HEK293 (cell line): Measurements from ENCODE around the gene NFATC1.

Experiments used
- CTCF ChIA-PET: fragments of 350-600 bp; formaldehyde crosslinking; extraction: SDS; loops from one replicate; lab custom pipeline; 2021; ENCODE audit warnings: antibody characterized with exemption; lab: Yijun Ruan, JAX
- POLR2A ChIA-PET: fragments of 300-600 bp; formaldehyde crosslinking; extraction: SDS; loops from one replicate; lab custom pipeline; 2020; ENCODE audit warnings: antibody characterized with exemption, inconsistent platforms; lab: Yijun Ruan, JAX
- H3K27ac ChIP-seq: fragments of 200-500 bp; sonication (Bioruptor generic); 2 replicates; pipeline ENCODE4 v1.5.1; 2014; ENCODE audit warnings: low read depth, low read length, control low read depth, inconsistent platforms; ENCODE audit errors: extremely low read depth
- H3K36me3 ChIP-seq, 2 experiments: fragments of 200-500 bp in 1 of 2; sonication (Bioruptor generic) in 1 of 2; 1 replicate in 1 of 2; 2 replicates in 1 of 2; pipeline ENCODE4 v1.5.1; 2014 to 2017; ENCODE audit warnings: inconsistent platforms in 2 of 2, low read length in 2 of 2; ENCODE audit not compliant: control insufficient read depth in 2 of 2, insufficient read depth in 1 of 2
- H3K4me1 ChIP-seq: fragments of 200-500 bp; sonication (Bioruptor generic); 2 replicates; pipeline ENCODE4 v1.5.1; 2014; ENCODE audit warnings: mild to moderate bottlenecking, low read length, inconsistent platforms; ENCODE audit not compliant: control insufficient read depth, insufficient read depth
- H3K4me3 ChIP-seq: 2 replicates; pipeline ENCODE4 v1.5.1; 2011; ENCODE audit warnings: low read depth, mild to moderate bottlenecking, control low read depth, low read length, moderate library complexity
- H3K9me3 ChIP-seq: fragments of 200-500 bp; sonication (Bioruptor generic); 2 replicates; pipeline ENCODE4 v1.5.1; 2014; ENCODE audit warnings: low read depth, low read length, inconsistent platforms; ENCODE audit not compliant: control insufficient read depth, insufficient read depth
- GFI1B ChIP-seq: fragments of 450-650 bp; formaldehyde crosslinking; IDR thresholded peaks from 2 replicates; pipeline ENCODE4 v1.5.1; 2016; ENCODE audit warnings: missing biosample characterization, missing genetic modification characterization
- GLIS1 ChIP-seq: fragments of 450-650 bp; formaldehyde crosslinking; IDR thresholded peaks from 2 replicates; pipeline ENCODE4 v1.5.1; 2016; ENCODE audit warnings: missing biosample characterization, missing genetic modification characterization
- HOXD13 ChIP-seq: sonication (generic); formaldehyde crosslinking; IDR thresholded peaks from 2 replicates; pipeline ENCODE4 v1.8.0; 2022; ENCODE audit warnings: missing genetic modification reagents, borderline replicate concordance
- KLF1 ChIP-seq: fragments of 450-650 bp; formaldehyde crosslinking; IDR thresholded peaks from 2 replicates; pipeline ENCODE4 v1.5.1; 2016; ENCODE audit warnings: missing biosample characterization, missing genetic modification characterization
- KLF9 ChIP-seq: fragments of 450-650 bp; formaldehyde crosslinking; IDR thresholded peaks from 2 replicates; pipeline ENCODE4 v1.5.1; 2016; ENCODE audit warnings: missing biosample characterization, missing genetic modification characterization, low read depth
- RBAK ChIP-seq: fragments of 450-650 bp; formaldehyde crosslinking; IDR thresholded peaks from 2 replicates; pipeline ENCODE4 v1.5.1; 2016; ENCODE audit warnings: missing biosample characterization, missing genetic modification characterization
- SP7 ChIP-seq: fragments of 450-650 bp; formaldehyde crosslinking; IDR thresholded peaks from 2 replicates; pipeline ENCODE4 v1.5.1; 2016; ENCODE audit warnings: missing biosample characterization, missing genetic modification characterization
- YY2 ChIP-seq: fragments of 450-650 bp; formaldehyde crosslinking; IDR thresholded peaks from 2 replicates; pipeline ENCODE4 v1.5.1; 2016; ENCODE audit warnings: missing biosample characterization, missing genetic modification characterization
- ZBTB10 ChIP-seq: fragments of 450-650 bp; formaldehyde crosslinking; IDR thresholded peaks from 2 replicates; pipeline ENCODE4 v1.5.1; 2016; ENCODE audit warnings: missing biosample characterization, missing genetic modification characterization
- ZFP3 ChIP-seq: fragments of 450-650 bp; formaldehyde crosslinking; IDR thresholded peaks from 2 replicates; pipeline ENCODE4 v1.5.1; 2016; ENCODE audit warnings: low read depth, missing biosample characterization, missing genetic modification characterization
- ZFP41 ChIP-seq: fragments of 450-650 bp; formaldehyde crosslinking; IDR thresholded peaks from 2 replicates; pipeline ENCODE4 v1.5.1; 2016; ENCODE audit warnings: missing biosample characterization, missing genetic modification characterization, borderline replicate concordance
- ZNF10 ChIP-seq: fragments of 450-650 bp; formaldehyde crosslinking; IDR thresholded peaks from 2 replicates; pipeline ENCODE4 v1.5.1; 2017; ENCODE audit warnings: missing biosample characterization, missing genetic modification characterization
- ZNF132 ChIP-seq: fragments of 450-650 bp; formaldehyde crosslinking; IDR thresholded peaks from 2 replicates; pipeline ENCODE4 v1.5.1; 2017; ENCODE audit warnings: missing biosample characterization, missing genetic modification characterization, borderline replicate concordance
- ZNF354C ChIP-seq: fragments of 450-650 bp; formaldehyde crosslinking; IDR thresholded peaks from 2 replicates; pipeline ENCODE4 v1.5.1; 2016; ENCODE audit warnings: missing biosample characterization, missing genetic modification characterization, low read depth, borderline replicate concordance
- ZNF423 ChIP-seq: fragments of 450-650 bp; formaldehyde crosslinking; IDR thresholded peaks from 2 replicates; pipeline ENCODE4 v1.5.1; 2016; ENCODE audit warnings: missing biosample characterization, missing genetic modification characterization
- ZNF530 ChIP-seq: fragments of 450-650 bp; formaldehyde crosslinking; IDR thresholded peaks from 2 replicates; pipeline ENCODE4 v1.5.1; 2016; ENCODE audit warnings: low read depth, missing biosample characterization, missing genetic modification characterization
- ZNF600 ChIP-seq: fragments of 450-650 bp; formaldehyde crosslinking; IDR thresholded peaks from 2 replicates; pipeline ENCODE4 v1.5.1; 2016; ENCODE audit warnings: missing biosample characterization, missing genetic modification characterization
- ZNF623 ChIP-seq: fragments of 450-650 bp; formaldehyde crosslinking; IDR thresholded peaks from 2 replicates; pipeline ENCODE4 v1.5.1; 2016; ENCODE audit warnings: missing biosample characterization, missing genetic modification characterization
- ZNF624 ChIP-seq: fragments of 450-650 bp; formaldehyde crosslinking; IDR thresholded peaks from 2 replicates; pipeline ENCODE4 v1.5.1; 2017; ENCODE audit warnings: missing biosample characterization, missing genetic modification characterization
- ZNF626 ChIP-seq: fragments of 450-650 bp; sonication (Bioruptor Pico); formaldehyde crosslinking; IDR thresholded peaks from 2 replicates; pipeline ENCODE4 v1.5.1; 2018; ENCODE audit warnings: missing biosample characterization, missing genetic modification characterization, inconsistent platforms
- ZNF747 ChIP-seq: fragments of 450-650 bp; formaldehyde crosslinking; IDR thresholded peaks from 2 replicates; pipeline ENCODE4 v1.5.1; 2016; ENCODE audit warnings: missing biosample characterization, missing genetic modification characterization
- ZNF768 ChIP-seq: fragments of 450-650 bp; formaldehyde crosslinking; IDR thresholded peaks from 2 replicates; pipeline ENCODE4 v1.5.1; 2018; ENCODE audit warnings: missing biosample characterization, mild to moderate bottlenecking, missing genetic modification characterization
- ZSCAN18 ChIP-seq: fragments of 450-650 bp; formaldehyde crosslinking; IDR thresholded peaks from 2 replicates; pipeline ENCODE4 v1.5.1; 2016; ENCODE audit warnings: missing biosample characterization, missing genetic modification characterization
- TF ChIP-seq, protein P1 (sequence below): fragments of 450-650 bp; formaldehyde crosslinking; IDR thresholded peaks from 2 replicates; pipeline ENCODE4 v1.5.1; 2017; ENCODE audit warnings: missing biosample characterization, missing genetic modification characterization
- TF ChIP-seq, protein P2 (sequence below): fragments of 450-650 bp; formaldehyde crosslinking; IDR thresholded peaks from 2 replicates; pipeline ENCODE4 v1.5.1; 2016; ENCODE audit warnings: missing biosample characterization, missing genetic modification characterization
- TF ChIP-seq, protein P3 (sequence below): fragments of 450-650 bp; formaldehyde crosslinking; optimal IDR thresholded peaks from 2 replicates; pipeline ENCODE3; 2016; ENCODE audit warnings: missing biosample characterization, mild to moderate bottlenecking, missing genetic modification characterization

NFATC1 gene

GRCh38 chr18:79518028-79518682 is 122.4 kb downstream of the NFATC1 start:
- CTCF ChIA-PET = no interaction called here
- Histone ChIP-seq H3K4me3 (no peak overlapping the region), H3K27ac (no peak overlapping the region), H3K36me3 (no peaks in the 10 kb centered on the region), H3K4me1 (no peaks in the 10 kb centered on the region), H3K9me3 (no peaks in the 10 kb centered on the region)
- no peak for TF ChIP-seq ZBTB10 (tag by site-specific recombination)
- no peak for TF ChIP-seq ZNF624
- no peak for TF ChIP-seq ZNF768
- TF ChIP-seq GLIS1 (tag by site-specific recombination) = no peak
- TF ChIP-seq ZNF132 (tag by site-specific recombination) = no peak
- TF ChIP-seq SP7 (tag by site-specific recombination) = no peak
- no peak for TF ChIP-seq RBAK (tag by site-specific recombination)
- TF ChIP-seq, protein P1, sequence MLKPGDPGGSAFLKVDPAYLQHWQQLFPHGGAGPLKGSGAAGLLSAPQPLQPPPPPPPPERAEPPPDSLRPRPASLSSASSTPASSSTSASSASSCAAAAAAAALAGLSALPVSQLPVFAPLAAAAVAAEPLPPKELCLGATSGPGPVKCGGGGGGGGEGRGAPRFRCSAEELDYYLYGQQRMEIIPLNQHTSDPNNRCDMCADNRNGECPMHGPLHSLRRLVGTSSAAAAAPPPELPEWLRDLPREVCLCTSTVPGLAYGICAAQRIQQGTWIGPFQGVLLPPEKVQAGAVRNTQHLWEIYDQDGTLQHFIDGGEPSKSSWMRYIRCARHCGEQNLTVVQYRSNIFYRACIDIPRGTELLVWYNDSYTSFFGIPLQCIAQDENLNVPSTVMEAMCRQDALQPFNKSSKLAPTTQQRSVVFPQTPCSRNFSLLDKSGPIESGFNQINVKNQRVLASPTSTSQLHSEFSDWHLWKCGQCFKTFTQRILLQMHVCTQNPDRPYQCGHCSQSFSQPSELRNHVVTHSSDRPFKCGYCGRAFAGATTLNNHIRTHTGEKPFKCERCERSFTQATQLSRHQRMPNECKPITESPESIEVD = no peak
- TF ChIP-seq ZNF10 (tag by site-specific recombination) = no peak
- no peak for TF ChIP-seq ZNF747 (tag by site-specific recombination)
- TF ChIP-seq ZFP41 = no peak
- no peak for TF ChIP-seq ZNF600 (tag by site-specific recombination)
- no peak for TF ChIP-seq KLF1 (tag by site-specific recombination)
- TF ChIP-seq HOXD13 = no peak
- no peak for TF ChIP-seq YY2 (tag by site-specific recombination)
- TF ChIP-seq, protein P2, sequence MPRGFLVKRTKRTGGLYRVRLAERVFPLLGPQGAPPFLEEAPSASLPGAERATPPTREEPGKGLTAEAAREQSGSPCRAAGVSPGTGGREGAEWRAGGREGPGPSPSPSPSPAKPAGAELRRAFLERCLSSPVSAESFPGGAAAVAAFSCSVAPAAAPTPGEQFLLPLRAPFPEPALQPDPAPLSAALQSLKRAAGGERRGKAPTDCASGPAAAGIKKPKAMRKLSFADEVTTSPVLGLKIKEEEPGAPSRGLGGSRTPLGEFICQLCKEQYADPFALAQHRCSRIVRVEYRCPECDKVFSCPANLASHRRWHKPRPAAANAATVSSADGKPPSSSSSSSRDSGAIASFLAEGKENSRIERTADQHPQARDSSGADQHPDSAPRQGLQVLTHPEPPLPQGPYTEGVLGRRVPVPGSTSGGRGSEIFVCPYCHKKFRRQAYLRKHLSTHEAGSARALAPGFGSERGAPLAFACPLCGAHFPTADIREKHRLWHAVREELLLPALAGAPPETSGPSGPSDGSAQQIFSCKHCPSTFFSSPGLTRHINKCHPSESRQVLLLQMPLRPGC (tag by site-specific recombination) = no peak
- POLR2A ChIA-PET = no interaction called here

- Histone ChIP-seq H3K4me1 (no peaks in the 10 kb centered on the region), H3K9me3 (no peaks in the 10 kb centered on the region), H3K4me3 (no peak overlapping the region), H3K36me3 (no peaks in the 10 kb centered on the region), H3K27ac (no peak overlapping the region)
- POLR2A ChIA-PET = no interaction called here
- CTCF ChIA-PET = interaction anchor here (1.6 kb wide), 1 partner anchor 138 kb away, joined by 5 read pairs; no protein-coding TSS in a partner anchor
- TF ChIP-seq GFI1B (no peak), ZNF530 (no peak), ZNF354C (tag by site-specific recombination) (no peak), ZNF626 (tag by site-specific recombination) (no peak), ZNF623 (tag by site-specific recombination) (no peak), ZFP3 (no peak), KLF9 (tag by site-specific recombination) (no peak), ZNF423 (no peak), ZSCAN18 (no peak)
- TF ChIP-seq, protein P2 (tag by site-specific recombination) = no peak
- TF ChIP-seq, protein P3, sequence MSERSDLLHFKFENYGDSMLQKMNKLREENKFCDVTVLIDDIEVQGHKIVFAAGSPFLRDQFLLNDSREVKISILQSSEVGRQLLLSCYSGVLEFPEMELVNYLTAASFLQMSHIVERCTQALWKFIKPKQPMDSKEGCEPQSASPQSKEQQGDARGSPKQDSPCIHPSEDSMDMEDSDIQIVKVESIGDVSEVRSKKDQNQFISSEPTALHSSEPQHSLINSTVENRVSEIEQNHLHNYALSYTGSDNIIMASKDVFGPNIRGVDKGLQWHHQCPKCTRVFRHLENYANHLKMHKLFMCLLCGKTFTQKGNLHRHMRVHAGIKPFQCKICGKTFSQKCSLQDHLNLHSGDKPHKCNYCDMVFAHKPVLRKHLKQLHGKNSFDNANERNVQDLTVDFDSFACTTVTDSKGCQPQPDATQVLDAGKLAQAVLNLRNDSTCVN (tag by site-specific recombination) = no peak
Observed at GRCh38 chr18:79518683-79519128, 123.0 kb downstream of the NFATC1 start.
